ENCODE data around the gene DCTN2. TPM values are rescaled to one million over a fixed set of nuclear protein-coding genes. Genes with fewer than 3 reads are reported as not detected.
A peak's percentile ranks its signal among the peaks of the same experiment; 100 is the strongest.

The DCTN2 gene
- total RNA-seq, 1 experiment from 2014 or later, result 121 TPM

DNA sequence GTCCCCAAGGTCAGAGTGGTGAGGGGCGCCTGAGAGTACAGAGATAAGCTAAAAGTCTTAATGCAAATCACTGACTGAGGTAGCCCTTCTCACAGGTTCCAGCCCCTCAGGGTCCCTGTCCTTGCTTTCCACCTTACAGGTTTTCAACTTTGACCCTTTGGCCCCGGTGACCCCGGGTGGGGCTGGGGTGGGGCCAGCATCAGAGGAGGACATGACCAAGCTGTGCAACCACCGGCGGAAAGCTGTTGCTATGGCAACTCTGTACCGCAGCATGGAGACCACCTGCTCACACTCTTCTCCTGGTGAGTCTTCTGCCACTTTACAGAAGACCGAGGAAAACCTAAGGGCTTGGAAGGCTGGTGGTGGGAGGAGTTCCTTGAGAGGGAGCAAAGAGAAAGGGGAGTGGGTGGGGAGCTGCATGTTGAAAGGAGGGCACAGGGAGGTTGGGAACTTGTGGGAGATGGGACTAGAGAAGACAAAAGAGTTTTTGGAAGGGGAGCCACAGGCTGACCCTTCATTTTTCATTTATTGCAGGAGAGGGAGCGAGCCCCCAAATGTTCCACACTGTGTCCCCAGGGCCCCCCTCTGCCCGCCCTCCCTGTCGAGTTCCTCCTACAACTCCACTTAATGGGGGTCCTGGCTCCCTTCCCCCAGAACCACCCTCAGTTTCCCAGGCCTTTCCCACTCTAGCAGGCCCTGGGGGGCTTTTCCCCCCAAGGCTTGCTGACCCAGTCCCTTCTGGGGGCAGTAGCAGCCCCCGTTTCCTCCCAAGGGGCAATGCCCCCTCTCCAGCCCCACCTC, 22.0 kb downstream of the DCTN2 start:
- BruUV-seq (replicated peaks), result no TSS peak
- intact Hi-C loops (cut with micrococcal nuclease; ENCODE audit: unreplicated experiment), result no loop called here
- Mint-ChIP-seq H3K4me1 (ENCODE audit: low read depth, unreplicated experiment) (peaks cover 32% of the 10 kb centered on the region), H3K27me3 (ENCODE audit: unreplicated experiment) (no peaks in the 10 kb centered on the region), H3K4me3 (ENCODE audit: low read depth, unreplicated experiment) (peak overlapping the region; percentile 95), H3K27ac (ENCODE audit: unreplicated experiment) (no peak overlapping the region), H3K9me3 (ENCODE audit: low read depth, unreplicated experiment) (no peaks in the 10 kb centered on the region), H3K36me3 (ENCODE audit: insufficient read depth, unreplicated experiment) (peaks cover 99% of the 10 kb centered on the region)
- DNase-seq, result no peak
- CTCF ChIA-PET, result no interaction called here
- TF ChIP-seq, protein P1, sequence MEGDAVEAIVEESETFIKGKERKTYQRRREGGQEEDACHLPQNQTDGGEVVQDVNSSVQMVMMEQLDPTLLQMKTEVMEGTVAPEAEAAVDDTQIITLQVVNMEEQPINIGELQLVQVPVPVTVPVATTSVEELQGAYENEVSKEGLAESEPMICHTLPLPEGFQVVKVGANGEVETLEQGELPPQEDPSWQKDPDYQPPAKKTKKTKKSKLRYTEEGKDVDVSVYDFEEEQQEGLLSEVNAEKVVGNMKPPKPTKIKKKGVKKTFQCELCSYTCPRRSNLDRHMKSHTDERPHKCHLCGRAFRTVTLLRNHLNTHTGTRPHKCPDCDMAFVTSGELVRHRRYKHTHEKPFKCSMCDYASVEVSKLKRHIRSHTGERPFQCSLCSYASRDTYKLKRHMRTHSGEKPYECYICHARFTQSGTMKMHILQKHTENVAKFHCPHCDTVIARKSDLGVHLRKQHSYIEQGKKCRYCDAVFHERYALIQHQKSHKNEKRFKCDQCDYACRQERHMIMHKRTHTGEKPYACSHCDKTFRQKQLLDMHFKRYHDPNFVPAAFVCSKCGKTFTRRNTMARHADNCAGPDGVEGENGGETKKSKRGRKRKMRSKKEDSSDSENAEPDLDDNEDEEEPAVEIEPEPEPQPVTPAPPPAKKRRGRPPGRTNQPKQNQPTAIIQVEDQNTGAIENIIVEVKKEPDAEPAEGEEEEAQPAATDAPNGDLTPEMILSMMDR (IDR thresholded peaks at IDR 0.05; ENCODE audit: unreplicated experiment), result no peak

DNA sequence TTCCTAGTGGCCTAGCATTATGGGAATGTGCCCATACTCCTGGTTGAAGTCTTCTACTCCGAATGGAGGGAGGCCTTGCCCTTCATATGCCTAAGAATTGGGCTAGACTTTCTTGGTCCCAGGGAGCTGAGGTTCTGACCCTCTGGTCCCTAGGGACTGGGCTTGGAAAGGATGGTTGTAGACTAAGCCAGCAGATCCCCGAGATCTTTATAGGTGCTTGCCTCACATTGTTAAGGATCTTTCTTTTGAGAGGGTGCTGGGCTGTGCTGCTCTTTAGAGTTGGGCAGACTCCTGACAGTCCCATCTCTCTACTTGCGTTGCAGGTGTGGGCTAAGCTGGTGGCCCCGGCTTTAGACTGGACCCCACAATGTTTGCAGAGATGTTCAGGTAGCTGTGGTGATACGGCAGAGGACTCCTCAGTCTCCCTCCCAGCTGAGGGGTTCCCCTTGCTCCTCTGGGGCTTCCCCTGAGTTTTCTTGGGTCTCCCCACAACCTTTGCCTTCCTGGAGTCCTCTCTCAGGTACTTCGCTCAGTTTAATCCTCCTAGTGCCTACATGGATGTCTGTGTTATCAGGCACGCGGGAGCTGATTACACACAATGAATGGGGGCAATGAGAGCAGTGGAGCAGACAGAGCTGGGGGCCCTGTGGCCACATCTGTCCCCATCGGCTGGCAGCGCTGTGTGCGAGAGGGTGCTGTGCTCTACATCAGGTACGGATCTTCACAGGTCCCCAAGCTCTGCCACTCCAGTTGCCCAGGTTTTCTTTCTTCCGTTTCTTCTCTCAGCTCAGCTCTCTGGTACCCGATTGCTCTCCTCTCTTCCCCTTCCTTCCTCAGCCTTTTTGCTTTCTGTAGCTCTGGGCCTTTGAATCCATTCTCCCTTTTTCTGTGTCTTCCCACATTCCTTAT, 23.0 kb downstream of the DCTN2 start:
- H3K4me1 Mint-ChIP-seq (ENCODE audit: low read depth, unreplicated experiment), result peaks cover 38% of the 10 kb centered on the region
- TF ChIP-seq, protein P1 (IDR thresholded peaks at IDR 0.05; ENCODE audit: unreplicated experiment), result no peak
- peak overlapping the region; percentile 88 for H3K27ac Mint-ChIP-seq (ENCODE audit: unreplicated experiment)
- H3K9me3 Mint-ChIP-seq (ENCODE audit: low read depth, unreplicated experiment), result no peaks in the 10 kb centered on the region
- peaks cover 99% of the 10 kb centered on the region for H3K36me3 Mint-ChIP-seq (ENCODE audit: insufficient read depth, unreplicated experiment)
- peak overlapping the region; percentile 95 for H3K4me3 Mint-ChIP-seq (ENCODE audit: low read depth, unreplicated experiment)
- CTCF ChIA-PET, result interaction anchor here (0.6 to 0.8 kb wide), 2 partner anchors 71 to 762 kb away, joined by 3 to 4 read pairs; no protein-coding TSS in a partner anchor
- DNase-seq, result no peak
- no TSS peak for BruUV-seq (replicated peaks)
- no peaks in the 10 kb centered on the region for H3K27me3 Mint-ChIP-seq (ENCODE audit: unreplicated experiment)
- intact Hi-C loops (cut with micrococcal nuclease; ENCODE audit: unreplicated experiment), result no loop called here

DNA sequence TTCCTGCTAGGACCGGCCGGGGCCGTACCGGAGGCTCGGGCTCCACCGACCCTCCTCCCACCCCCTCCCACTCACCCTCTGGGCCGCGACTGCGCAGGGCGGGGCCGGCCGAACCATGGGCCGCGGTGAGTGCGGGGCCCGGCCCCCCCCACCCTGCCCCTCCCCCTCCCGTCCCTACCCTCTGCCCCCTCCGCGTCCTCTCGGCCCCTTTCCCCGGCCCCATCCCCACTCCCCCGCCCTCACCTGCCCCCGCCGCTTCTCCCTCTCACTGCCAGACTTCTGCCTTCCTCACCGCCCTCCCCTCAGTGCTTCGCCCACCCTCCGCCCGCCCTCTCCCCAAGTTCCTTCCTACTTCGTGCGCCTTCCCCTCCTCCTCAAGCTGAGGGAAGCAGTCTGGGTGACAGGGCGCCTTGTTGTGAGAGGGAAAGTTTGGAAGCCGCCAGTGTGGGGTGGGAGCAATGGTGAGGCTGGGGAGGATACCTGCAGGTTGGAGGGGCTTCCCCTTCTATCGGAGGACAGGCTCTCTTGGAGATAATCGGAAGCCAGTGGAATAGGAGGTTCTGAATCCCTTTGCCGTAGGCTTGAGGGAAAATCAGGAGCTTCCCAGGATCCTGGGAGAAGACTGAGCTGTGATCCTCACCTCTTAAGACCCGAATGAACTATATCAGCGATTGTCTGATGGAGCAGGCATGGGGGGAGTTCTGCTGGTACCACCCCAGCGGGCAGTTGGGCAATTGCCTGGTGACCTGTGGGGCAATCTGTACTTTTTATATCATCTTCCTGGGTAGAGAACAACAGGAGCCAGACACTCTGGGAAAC, 23.9 kb downstream of the DCTN2 start:
- no peaks in the 10 kb centered on the region for H3K27me3 Mint-ChIP-seq (ENCODE audit: unreplicated experiment)
- H3K27ac Mint-ChIP-seq (ENCODE audit: unreplicated experiment), result peak overlapping the region; percentile 88
- H3K36me3 Mint-ChIP-seq (ENCODE audit: insufficient read depth, unreplicated experiment), result peaks cover 99% of the 10 kb centered on the region
- BruUV-seq (replicated peaks), result TSS peak; percentile 24
- peaks cover 47% of the 10 kb centered on the region for H3K4me1 Mint-ChIP-seq (ENCODE audit: low read depth, unreplicated experiment)
- TF ChIP-seq, protein P1 (IDR thresholded peaks at IDR 0.05; ENCODE audit: unreplicated experiment), result no peak
- H3K9me3 Mint-ChIP-seq (ENCODE audit: low read depth, unreplicated experiment), result no peaks in the 10 kb centered on the region
- CTCF ChIA-PET, result no interaction called here
- H3K4me3 Mint-ChIP-seq (ENCODE audit: low read depth, unreplicated experiment), result peak overlapping the region; percentile 95
- DNase-seq, result no peak
- intact Hi-C loops (cut with micrococcal nuclease; ENCODE audit: unreplicated experiment), result no loop called here

All from Calu3 (cell line).